ENCODE data around the gene PACSIN1. TPM values are rescaled to one million over a fixed set of nuclear protein-coding genes. Genes with fewer than 3 reads are reported as not detected.

PACSIN1 gene
- total RNA-seq, 1 experiment from 2014 or later = 5.0 TPM

GRCh38 chr6:34524971-34525370 lies 59.1 kb downstream of the PACSIN1 start:
- ChIA-PET RAD21 (ENCODE audit: low non-redundant PET in 1 of 2, low total read pairs in 2 of 2, uncharacterized antibody in 2 of 2, unreplicated experiment in 2 of 2) (no interaction called here), POLR2A (no interaction called here), CTCF (no interaction called here)
- H2AFZ ChIP-seq (ENCODE audit: low read depth, low read length, poor library complexity, severe bottlenecking) = no peak overlapping the region
- no peaks in the 10 kb centered on the region for H3K9me2 ChIP-seq (ENCODE audit: insufficient read depth)
- ATAC-seq (no peak), DNase-seq (ENCODE audit: low read depth, low spot score) (no peak)
- no peaks in the 10 kb centered on the region for H3K27me3 ChIP-seq (ENCODE audit: insufficient read depth, low read length)
- BruUV-seq (replicated peaks) = no TSS peak
- H3K9ac ChIP-seq (ENCODE audit: low read length) = no peak overlapping the region
- H3K36me3 ChIP-seq (ENCODE audit: control insufficient read depth in 1 of 2, insufficient read depth in 2 of 2, low read length in 2 of 2) = no peaks in the 10 kb centered on the region
- peaks cover 10 to 14% of the 10 kb centered on the region in 2 experiments; a peak in 3 of 4 replicates for H3K4me1 ChIP-seq (ENCODE audit: control insufficient read depth in 1 of 2, insufficient read depth in 2 of 2, low read length in 2 of 2)
- no peak overlapping the region for H3K4me3 ChIP-seq (replicated peaks in 1 of 2; ENCODE audit: low read depth in 1 of 2, low read length in 2 of 2)
- intact Hi-C loops (cut with micrococcal nuclease) = no loop called here
- H3K27ac ChIP-seq (ENCODE audit: low read depth, low read length) = no peak overlapping the region
- no peaks in the 10 kb centered on the region for H4K20me1 ChIP-seq (ENCODE audit: insufficient read depth)
- H3K79me2 ChIP-seq (ENCODE audit: insufficient read depth, low read length) = no peaks in the 10 kb centered on the region
- no peak for TF ChIP-seq FOSL1 (IDR thresholded peaks at IDR 0.05; ENCODE audit: low read depth)
- no peak for TF ChIP-seq MAX (IDR thresholded peaks at IDR 0.05)
- TF ChIP-seq SP1 (IDR thresholded peaks at IDR 0.05; ENCODE audit: low read depth) = no peak
- TF ChIP-seq REST (IDR thresholded peaks at IDR 0.05; ENCODE audit: low read depth) = no peak
- TF ChIP-seq POLR2A (IDR thresholded peaks at IDR 0.05; ENCODE audit: borderline replicate concordance, extremely low read depth, insufficient read depth, insufficient read length) = no peak
- no peak for TF ChIP-seq EZH2phosphoT487 (IDR thresholded peaks at IDR 0.05; ENCODE audit: borderline replicate concordance)
- TF ChIP-seq ZBTB33 (IDR thresholded peaks at IDR 0.05; ENCODE audit: extremely low read depth, insufficient replicate concordance, low read length) = no peak
- TF ChIP-seq ELF1 (IDR thresholded peaks at IDR 0.05; ENCODE audit: borderline replicate concordance, low read depth) = no peak
- no peak for TF ChIP-seq TCF7L2 (IDR thresholded peaks at IDR 0.05; ENCODE audit: borderline replicate concordance, extremely low read depth, insufficient read depth, insufficient read length)
- TF ChIP-seq JUND (IDR thresholded peaks at IDR 0.05) = no peak
- no peak for TF ChIP-seq YY1 (IDR thresholded peaks at IDR 0.05; ENCODE audit: extremely low read depth, insufficient replicate concordance, low read depth, low read length)
- TF ChIP-seq RAD21 (IDR thresholded peaks at IDR 0.05; ENCODE audit: low read depth) = no peak
- TF ChIP-seq POLR2AphosphoS5 (IDR thresholded peaks at IDR 0.05; ENCODE audit: low read depth, low read length) = no peak
- TF ChIP-seq CBX3 (IDR thresholded peaks at IDR 0.05; ENCODE audit: low read depth) = no peak
- TF ChIP-seq SIN3A (IDR thresholded peaks at IDR 0.05; ENCODE audit: low read depth) = no peak
- no peak for TF ChIP-seq CEBPB (IDR thresholded peaks at IDR 0.05; ENCODE audit: low read depth)
- TF ChIP-seq EGR1 (IDR thresholded peaks at IDR 0.05; ENCODE audit: low read depth) = no peak
- TF ChIP-seq ATF3 (IDR thresholded peaks at IDR 0.05) = no peak
- no peak for TF ChIP-seq ZFX (IDR thresholded peaks at IDR 0.05)
- TF ChIP-seq EZH2 (IDR thresholded peaks at IDR 0.05) = no peak
- H3K9me3 ChIP-seq (ENCODE audit: control insufficient read depth in 1 of 2, insufficient read depth in 1 of 2, low read depth in 1 of 2, low read length in 2 of 2) = no peaks in the 10 kb centered on the region
- no peak overlapping the region for H3K4me2 ChIP-seq (ENCODE audit: low read length)
